HG03095 (cell line): Measurements from ENCODE around the gene PTBP3.
A peak's percentile ranks its signal among the peaks of the same experiment; 100 is the strongest.

Source experiments
- ATAC-seq: cut with Tn5 transposase; IDR thresholded peaks from one replicate; pipeline ENCODE4 v1.9.1; 2021; ENCODE audit warnings: moderate library complexity; ENCODE audit not compliant: unreplicated experiment

The PTBP3 gene

DNA sequence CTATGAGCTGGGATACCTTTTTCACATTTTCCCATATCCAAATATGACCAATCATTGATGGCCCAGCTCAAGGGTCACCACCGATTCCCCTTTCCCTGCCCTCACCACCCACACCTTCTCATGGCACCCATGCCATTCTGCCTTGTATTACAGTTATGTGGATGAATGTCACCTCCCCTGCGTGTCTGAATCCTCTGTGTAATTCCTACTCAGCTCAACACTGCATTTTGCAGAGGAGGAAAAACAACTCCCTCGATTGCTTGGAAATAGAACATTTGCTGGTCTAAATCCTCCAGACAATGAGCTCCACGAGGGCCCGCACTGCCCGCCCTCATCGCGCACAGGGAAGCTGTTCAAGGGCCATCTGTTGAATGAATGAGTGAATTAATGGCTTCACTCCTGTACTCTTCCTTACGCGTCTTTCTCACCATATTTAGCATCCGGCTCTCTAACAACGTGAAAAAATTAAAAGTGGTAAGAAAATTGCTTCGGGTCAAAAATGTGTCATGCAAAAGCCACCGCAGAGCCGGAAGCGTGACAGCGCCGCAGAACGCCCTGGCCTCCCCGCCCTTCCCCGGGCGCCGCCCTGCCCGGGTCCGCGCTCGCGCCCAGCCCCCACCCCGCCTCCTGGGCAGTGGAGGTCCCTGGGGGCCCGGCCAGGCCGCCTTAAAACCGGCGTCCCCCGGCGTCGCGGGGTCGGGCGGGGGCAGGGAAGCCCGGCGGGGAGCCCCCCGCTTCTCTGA, 159.0 kb downstream of the PTBP3 start:
- peak; percentile 76 for ATAC-seq

DNA sequence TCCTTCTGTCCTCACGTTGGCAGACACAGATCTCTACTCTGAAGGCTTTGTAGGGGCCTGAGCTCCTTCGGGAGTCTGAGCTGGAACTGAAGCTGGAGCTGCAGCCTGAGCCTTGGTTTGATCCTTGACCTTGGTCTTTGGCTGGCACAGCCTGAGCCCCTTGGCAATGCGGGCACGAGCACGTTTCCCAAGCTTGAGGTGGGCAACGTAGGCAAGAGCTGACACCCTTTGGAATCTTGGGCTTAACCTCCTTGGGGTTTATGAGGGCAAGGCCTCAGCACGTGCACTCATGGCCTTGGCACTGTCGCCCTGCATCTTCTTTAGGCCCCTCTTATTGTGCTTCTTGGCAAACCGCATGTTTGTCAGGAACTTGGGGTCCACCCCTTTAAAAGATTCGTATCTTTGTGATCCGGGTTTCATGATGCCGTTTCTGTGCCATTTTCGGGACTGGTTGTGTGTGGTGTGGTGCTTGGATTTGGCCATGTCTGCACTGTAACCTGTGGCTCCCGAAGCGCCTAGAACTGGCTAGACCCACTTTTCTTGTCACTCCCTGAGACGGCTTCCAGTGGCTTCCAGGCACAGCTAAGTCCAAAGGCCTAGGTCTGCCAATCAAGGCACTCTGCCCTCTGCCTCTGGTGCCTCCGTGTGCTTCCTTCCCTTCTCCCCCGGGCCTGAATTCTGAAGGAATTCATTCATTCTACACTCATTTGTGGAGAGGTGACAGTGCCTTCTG, 159.8 kb downstream of the PTBP3 start:
- ATAC-seq, result no peak

GRCh38 chr9:112170968-112171367, 162.5 kb downstream of the PTBP3 start:
- no peak for ATAC-seq

DNA sequence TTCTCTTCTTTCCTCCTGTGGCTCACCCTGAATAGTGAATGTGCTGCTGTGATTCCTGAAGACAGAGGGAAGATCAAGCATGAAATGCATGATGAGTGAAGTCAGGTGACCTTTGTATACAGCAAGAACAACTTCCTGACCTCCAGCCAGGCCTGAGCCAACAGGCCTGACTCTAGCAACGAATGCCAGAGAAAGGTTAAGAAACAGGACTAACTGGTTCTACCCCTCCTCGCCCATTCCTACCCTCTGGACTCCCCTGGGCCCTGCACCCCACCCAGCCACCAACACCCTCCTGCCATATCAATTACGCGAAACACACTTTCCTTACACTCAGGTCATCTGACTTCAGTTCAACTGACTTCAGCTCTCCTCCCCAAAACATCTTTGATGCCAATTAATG, 163.2 kb downstream of the PTBP3 start:
- no peak for ATAC-seq

- no peak for ATAC-seq
Observed at GRCh38 chr9:112169368-112169767, 164.1 kb downstream of the PTBP3 start.

DNA sequence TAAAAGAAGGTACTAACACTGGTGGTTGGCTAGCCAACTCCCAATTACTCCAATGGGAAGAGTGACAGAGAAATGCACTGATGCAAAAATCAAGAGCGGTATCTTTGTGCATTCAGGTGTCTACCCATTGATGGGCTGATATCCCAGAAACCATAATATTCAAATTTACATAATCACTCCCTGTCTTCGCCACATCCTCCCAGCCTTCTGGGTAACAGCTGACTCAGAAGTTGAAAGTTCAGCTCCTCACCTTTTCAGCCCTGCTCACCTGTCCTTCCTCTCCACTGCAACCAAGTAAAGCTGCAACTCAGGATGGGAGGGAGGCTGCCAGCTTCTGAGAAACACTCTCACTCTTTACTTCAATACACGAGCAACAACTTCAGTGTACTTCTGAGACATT, 165.2 kb downstream of the PTBP3 start:
- ATAC-seq, result no peak
